Activated CD8-positive, alpha-beta memory T cell treated with anti-CD3 and anti-CD28 coated beads, Interleukin-2, amount 50 U/mL, for 4 hours (primary cell): ENCODE results near the gene TRANK1.

Experiments
- DNase-seq: peaks from one replicate; pipeline ENCODE4 v3.0.0-alpha.2; 2020

The TRANK1 gene

GRCh38 chr3:36833160-36833814 lies 111.6 kb downstream of the TRANK1 start:
- DNase-seq = no peak

GRCh38 chr3:36832406-36832805 lies 112.4 kb downstream of the TRANK1 start:
- DNase-seq = no peak

- no peak for DNase-seq
Observed at GRCh38 chr3:36827133-36827532, 117.7 kb downstream of the TRANK1 start.

GRCh38 chr3:36826240-36826639 lies 118.6 kb downstream of the TRANK1 start:
- no peak for DNase-seq

GRCh38 chr3:36824443-36824842 lies 120.4 kb downstream of the TRANK1 start:
- DNase-seq = no peak

GRCh38 chr3:36823806-36824205 lies 121.0 kb downstream of the TRANK1 start:
- DNase-seq = no peak

- no peak for DNase-seq
Observed at GRCh38 chr3:36820083-36820482, 124.8 kb downstream of the TRANK1 start.

- DNase-seq = no peak
Observed at GRCh38 chr3:36817806-36818533, 126.9 kb downstream of the TRANK1 start.

- no peak for DNase-seq
Observed at GRCh38 chr3:36815375-36815774, 129.5 kb downstream of the TRANK1 start.

- no peak for DNase-seq
Observed at GRCh38 chr3:36814776-36815175, 130.1 kb downstream of the TRANK1 start.

- DNase-seq = no peak
Observed at GRCh38 chr3:36814066-36814717, 130.7 kb downstream of the TRANK1 start.

GRCh38 chr3:36813305-36813704 lies 131.5 kb downstream of the TRANK1 start:
- DNase-seq = no peak

- no peak for DNase-seq
Observed at GRCh38 chr3:36812240-36812639, 132.6 kb downstream of the TRANK1 start.

GRCh38 chr3:36811768-36812167 lies 133.1 kb downstream of the TRANK1 start:
- no peak for DNase-seq

GRCh38 chr3:36804295-36805055 lies 140.4 kb downstream of the TRANK1 start:
- DNase-seq = no peak

GRCh38 chr3:36803091-36803791 lies 141.6 kb downstream of the TRANK1 start:
- DNase-seq = no peak

- DNase-seq = no peak
Observed at GRCh38 chr3:36800533-36801116, 144.2 kb downstream of the TRANK1 start.

- DNase-seq = no peak
Observed at GRCh38 chr3:36796881-36797280, 148.0 kb downstream of the TRANK1 start.

- DNase-seq = no peak
Observed at GRCh38 chr3:36796161-36796560, 148.7 kb downstream of the TRANK1 start.

- no peak for DNase-seq
Observed at GRCh38 chr3:36795622-36796021, 149.2 kb downstream of the TRANK1 start.

- no peak for DNase-seq
Observed at GRCh38 chr3:36792342-36792741, 152.5 kb downstream of the TRANK1 start.

GRCh38 chr3:36790765-36791164 lies 154.1 kb downstream of the TRANK1 start:
- no peak for DNase-seq
